NCI-H1105 (cell line): ENCODE results near the gene GOLGA5.
"Not testable (repeated sequence)": the region's sequence is repeated elsewhere in the genome, so short reads cannot be mapped to it uniquely, and the experiment has no call there.

ENCODE experiments used
- DNase-seq: peaks from one replicate; lab custom pipeline; 2025; lab: John Stamatoyannopoulos, UW

Gene GOLGA5

GRCh38 chr14:92778868-92779565, 15.1 kb upstream of the GOLGA5 start:
- DNase-seq = not testable (repeated sequence)

- no peak for DNase-seq
Measured at GRCh38 chr14:92780444-92781232, 13.5 kb upstream of the GOLGA5 start.

GRCh38 chr14:92781350-92781749, 12.8 kb upstream of the GOLGA5 start:
- no peak for DNase-seq

GRCh38 chr14:92783813-92784431, 10.2 kb upstream of the GOLGA5 start:
- DNase-seq = peak; percentile 40

GRCh38 chr14:92785667-92786426, 8.3 kb upstream of the GOLGA5 start:
- DNase-seq = no peak

GRCh38 chr14:92786427-92786756, 7.7 kb upstream of the GOLGA5 start:
- DNase-seq = no peak

GRCh38 chr14:92787554-92787953, 6.6 kb upstream of the GOLGA5 start:
- no peak for DNase-seq

- DNase-seq = no peak
Measured at GRCh38 chr14:92789457-92790089, 4.5 kb upstream of the GOLGA5 start.

GRCh38 chr14:92792885-92793284, 1.2 kb upstream of the GOLGA5 start:
- DNase-seq = no peak

GRCh38 chr14:92794547-92794941, 439 bp downstream of the GOLGA5 start:
- DNase-seq = no peak

- DNase-seq = no peak
Measured at GRCh38 chr14:92794961-92795360, 856 bp downstream of the GOLGA5 start.

GRCh38 chr14:92797935-92798653, 4.0 kb downstream of the GOLGA5 start:
- DNase-seq = no peak

GRCh38 chr14:92798811-92799210, 4.7 kb downstream of the GOLGA5 start:
- no peak for DNase-seq

GRCh38 chr14:92800012-92800411, 5.9 kb downstream of the GOLGA5 start:
- no peak for DNase-seq

GRCh38 chr14:92800525-92800924, 6.4 kb downstream of the GOLGA5 start:
- DNase-seq = no peak

GRCh38 chr14:92801917-92802316, 7.8 kb downstream of the GOLGA5 start:
- DNase-seq = no peak

GRCh38 chr14:92802678-92803077, 8.6 kb downstream of the GOLGA5 start:
- DNase-seq = no peak

GRCh38 chr14:92813201-92813600, 19.1 kb downstream of the GOLGA5 start:
- no peak for DNase-seq

GRCh38 chr14:92819011-92819597, 25.0 kb downstream of the GOLGA5 start:
- no peak for DNase-seq

GRCh38 chr14:92819680-92820535, 25.8 kb downstream of the GOLGA5 start:
- not testable (repeated sequence) for DNase-seq
